ENCODE data around the gene ZRANB3.
"Not testable (repeated sequence)": the region's sequence is repeated elsewhere in the genome, so short reads cannot be mapped to it uniquely, and the experiment has no call there.

Gene ZRANB3

GRCh38 chr2:135096665-135097446 lies 434.2 kb downstream of the ZRANB3 start:
- Histone ChIP-seq H3K27ac (no peak overlapping the region), H3K4me1 (no peaks in the 10 kb centered on the region), H3K27me3 (no peaks in the 10 kb centered on the region), H3K9ac (no peak overlapping the region), H3K4me3 (no peak overlapping the region), H4K20me1 (no peaks in the 10 kb centered on the region), H3K36me3 (peaks cover 66% of the 10 kb centered on the region), H3K4me2 (no peak overlapping the region), H3K9me3 (0 out of 2 replicates have a peak, but pooled peaks cover 2% of the 10 kb centered on the region)
- no peak for TF ChIP-seq Cebpa-rat (IDR thresholded peaks at IDR 0.05)

- Histone ChIP-seq H3K4me1 (no peaks in the 10 kb centered on the region), H3K9ac (no peak overlapping the region), H3K27ac (no peak overlapping the region), H4K20me1 (no peaks in the 10 kb centered on the region), H3K4me2 (no peak overlapping the region), H3K9me3 (no peaks in the 10 kb centered on the region), H3K4me3 (no peak overlapping the region), H3K36me3 (peaks cover 59% of the 10 kb centered on the region), H3K27me3 (no peaks in the 10 kb centered on the region)
- TF ChIP-seq Cebpa-rat (IDR thresholded peaks at IDR 0.05): no peak
These were observed 435.4 kb downstream of the ZRANB3 start for GRCh38 chr2:135095591-135095990.

GRCh38 chr2:135094508-135094907 lies 436.5 kb downstream of the ZRANB3 start:
- no peak overlapping the region for H3K27ac ChIP-seq
- H3K4me3 ChIP-seq: no peak overlapping the region
- H4K20me1 ChIP-seq: no peaks in the 10 kb centered on the region
- H3K4me2 ChIP-seq: no peak overlapping the region
- no peaks in the 10 kb centered on the region for H3K4me1 ChIP-seq
- H3K9me3 ChIP-seq: peaks cover under 1% of the 10 kb centered on the region; the same call in 1 of the 2 replicates
- no peak overlapping the region for H3K9ac ChIP-seq
- no peak for TF ChIP-seq Cebpa-rat (IDR thresholded peaks at IDR 0.05)
- no peaks in the 10 kb centered on the region for H3K27me3 ChIP-seq
- peaks cover 53% of the 10 kb centered on the region for H3K36me3 ChIP-seq

GRCh38 chr2:135093670-135094330 lies 437.2 kb downstream of the ZRANB3 start:
- Histone ChIP-seq H3K9me3 (peaks cover 7% of the 10 kb centered on the region), H3K9ac (no peak overlapping the region), H3K27ac (no peak overlapping the region), H3K27me3 (no peaks in the 10 kb centered on the region), H4K20me1 (no peaks in the 10 kb centered on the region), H3K36me3 (peaks cover 60% of the 10 kb centered on the region), H3K4me2 (no peak overlapping the region), H3K4me1 (no peaks in the 10 kb centered on the region), H3K4me3 (no peak overlapping the region)
- TF ChIP-seq Cebpa-rat (IDR thresholded peaks at IDR 0.05): no peak

- Histone ChIP-seq H3K27ac (no peak overlapping the region), H3K4me2 (no peak overlapping the region), H3K9ac (no peak overlapping the region), H3K4me1 (no peaks in the 10 kb centered on the region), H3K36me3 (peaks cover 62% of the 10 kb centered on the region), H3K27me3 (no peaks in the 10 kb centered on the region), H3K9me3 (peaks cover 13% of the 10 kb centered on the region), H3K4me3 (no peak overlapping the region), H4K20me1 (no peaks in the 10 kb centered on the region)
- TF ChIP-seq Cebpa-rat (IDR thresholded peaks at IDR 0.05): no peak
These were observed 437.8 kb downstream of the ZRANB3 start for GRCh38 chr2:135093193-135093592.

GRCh38 chr2:135091681-135092080 lies 439.3 kb downstream of the ZRANB3 start:
- Histone ChIP-seq H3K27me3 (no peaks in the 10 kb centered on the region), H3K36me3 (peaks cover 61% of the 10 kb centered on the region), H3K9ac (no peak overlapping the region), H3K9me3 (peaks cover 25% of the 10 kb centered on the region), H4K20me1 (no peaks in the 10 kb centered on the region), H3K27ac (no peak overlapping the region), H3K4me3 (no peak overlapping the region), H3K4me1 (no peaks in the 10 kb centered on the region), H3K4me2 (no peak overlapping the region)
- TF ChIP-seq Cebpa-rat (IDR thresholded peaks at IDR 0.05): no peak

GRCh38 chr2:135089597-135089996 lies 441.4 kb downstream of the ZRANB3 start:
- not testable (repeated sequence) for H3K4me2 ChIP-seq, H4K20me1 ChIP-seq, H3K27ac ChIP-seq, H3K9ac ChIP-seq, H3K4me3 ChIP-seq, H3K27me3 ChIP-seq
- peaks cover 50% of the 10 kb centered on the region for H3K36me3 ChIP-seq
- H3K4me1 ChIP-seq: peaks cover 17% of the 10 kb centered on the region
- peaks cover 32% of the 10 kb centered on the region for H3K9me3 ChIP-seq

Data from BLaER1 (cell line).